ENCODE results near the gene DOCK2. TPM values are rescaled to one million over a fixed set of nuclear protein-coding genes. Genes with fewer than 3 reads are reported as not detected.
A peak's percentile ranks its signal among the peaks of the same experiment; 100 is the strongest.
"Not testable (repeated sequence)": the region's sequence is repeated elsewhere in the genome, so short reads cannot be mapped to it uniquely, and the experiment has no call there.

Gene DOCK2
- total RNA-seq, 2 experiments from 2014 or later: 318 to 320 TPM

GRCh38 chr5:169935762-169936161 is 298.7 kb downstream of the DOCK2 start:
- H3K27me3 Mint-ChIP-seq (ENCODE audit: low read depth): no peaks in the 10 kb centered on the region
- no peaks in the 10 kb centered on the region for H3K9me3 Mint-ChIP-seq (ENCODE audit: insufficient read depth)
- ChIA-PET CTCF (no interaction called here), POLR2A (interaction anchor here (0.7 kb wide), 1 partner anchor 9 kb away, joined by 3 read pairs; no protein-coding TSS in a partner anchor)
- ATAC-seq (no peak), DNase-seq (no peak)
- no peak overlapping the region for H3K4me3 Mint-ChIP-seq
- H3K36me3 Mint-ChIP-seq (ENCODE audit: low read depth): peaks cover 24% of the 10 kb centered on the region
- peaks cover 21% of the 10 kb centered on the region for H3K4me1 Mint-ChIP-seq (ENCODE audit: low read depth)
- peak overlapping the region; percentile 39 for H3K27ac Mint-ChIP-seq

- CTCF ChIA-PET: no interaction called here
- POLR2A ChIA-PET: no interaction called here
- H3K36me3 Mint-ChIP-seq (ENCODE audit: low read depth): peaks cover 23% of the 10 kb centered on the region
- ATAC-seq: no peak
- H3K9me3 Mint-ChIP-seq (ENCODE audit: insufficient read depth): no peaks in the 10 kb centered on the region
- H3K27me3 Mint-ChIP-seq (ENCODE audit: low read depth): no peaks in the 10 kb centered on the region
- H3K4me3 Mint-ChIP-seq: no peak overlapping the region
- no peak for DNase-seq
- peaks cover 21% of the 10 kb centered on the region for H3K4me1 Mint-ChIP-seq (ENCODE audit: low read depth)
- no peak overlapping the region for H3K27ac Mint-ChIP-seq
Observed at GRCh38 chr5:169938439-169938838, 301.4 kb downstream of the DOCK2 start.

GRCh38 chr5:169939731-169940130 is 302.7 kb downstream of the DOCK2 start:
- no peak for ATAC-seq
- H3K9me3 Mint-ChIP-seq (ENCODE audit: insufficient read depth): no peaks in the 10 kb centered on the region
- no peak for DNase-seq
- H3K36me3 Mint-ChIP-seq (ENCODE audit: low read depth): peaks cover 19% of the 10 kb centered on the region
- no peaks in the 10 kb centered on the region for H3K27me3 Mint-ChIP-seq (ENCODE audit: low read depth)
- ChIA-PET POLR2A (no interaction called here), CTCF (no interaction called here)
- H3K4me3 Mint-ChIP-seq: no peak overlapping the region
- H3K4me1 Mint-ChIP-seq (ENCODE audit: low read depth): peaks cover 20% of the 10 kb centered on the region
- no peak overlapping the region for H3K27ac Mint-ChIP-seq

- no peak overlapping the region for H3K4me3 Mint-ChIP-seq
- POLR2A ChIA-PET: no interaction called here
- no peaks in the 10 kb centered on the region for H3K27me3 Mint-ChIP-seq (ENCODE audit: low read depth)
- peaks cover 9% of the 10 kb centered on the region for H3K4me1 Mint-ChIP-seq (ENCODE audit: low read depth)
- no peak overlapping the region for H3K27ac Mint-ChIP-seq
- ATAC-seq (no peak), DNase-seq (no peak)
- no peaks in the 10 kb centered on the region for H3K9me3 Mint-ChIP-seq (ENCODE audit: insufficient read depth)
- CTCF ChIA-PET: no interaction called here
- H3K36me3 Mint-ChIP-seq (ENCODE audit: low read depth): peaks cover 5% of the 10 kb centered on the region
Observed at GRCh38 chr5:169941542-169941941, 304.5 kb downstream of the DOCK2 start.

GRCh38 chr5:169942181-169942580 is 305.1 kb downstream of the DOCK2 start:
- ATAC-seq (no peak), DNase-seq (no peak)
- Mint-ChIP-seq H3K27me3 (ENCODE audit: low read depth) (no peaks in the 10 kb centered on the region), H3K4me1 (ENCODE audit: low read depth) (peaks cover 8% of the 10 kb centered on the region), H3K9me3 (ENCODE audit: insufficient read depth) (no peaks in the 10 kb centered on the region), H3K4me3 (no peak overlapping the region), H3K36me3 (ENCODE audit: low read depth) (peaks cover 7% of the 10 kb centered on the region), H3K27ac (no peak overlapping the region)
- CTCF ChIA-PET: no interaction called here
- POLR2A ChIA-PET: no interaction called here

- CTCF ChIA-PET: no interaction called here
- DNase-seq (no peak), ATAC-seq (no peak)
- Mint-ChIP-seq H3K4me3 (no peak overlapping the region), H3K27me3 (ENCODE audit: low read depth) (no peaks in the 10 kb centered on the region), H3K4me1 (ENCODE audit: low read depth) (peaks cover 8% of the 10 kb centered on the region), H3K27ac (no peak overlapping the region), H3K36me3 (ENCODE audit: low read depth) (peaks cover 7% of the 10 kb centered on the region), H3K9me3 (ENCODE audit: insufficient read depth) (no peaks in the 10 kb centered on the region)
- POLR2A ChIA-PET: no interaction called here
Observed at GRCh38 chr5:169943026-169943425, 306.0 kb downstream of the DOCK2 start.

GRCh38 chr5:169944115-169944514 is 307.0 kb downstream of the DOCK2 start:
- ChIA-PET POLR2A (no interaction called here), CTCF (no interaction called here)
- Mint-ChIP-seq H3K36me3 (ENCODE audit: low read depth) (peaks cover 10% of the 10 kb centered on the region), H3K4me3 (no peak overlapping the region), H3K9me3 (ENCODE audit: insufficient read depth) (no peaks in the 10 kb centered on the region), H3K27ac (no peak overlapping the region), H3K27me3 (ENCODE audit: low read depth) (no peaks in the 10 kb centered on the region), H3K4me1 (ENCODE audit: low read depth) (peaks cover 8% of the 10 kb centered on the region)
- ATAC-seq (no peak), DNase-seq (no peak)

- POLR2A ChIA-PET: interaction anchor here (0.5 kb wide), 1 partner anchor 10 kb away, joined by 3 read pairs; no protein-coding TSS in a partner anchor
- DNase-seq (no peak), ATAC-seq (no peak)
- CTCF ChIA-PET: no interaction called here
- Mint-ChIP-seq H3K4me1 (ENCODE audit: low read depth) (peaks cover 8% of the 10 kb centered on the region), H3K36me3 (ENCODE audit: low read depth) (peaks cover 14% of the 10 kb centered on the region), H3K27ac (peak overlapping the region; percentile 0), H3K4me3 (no peak overlapping the region), H3K9me3 (ENCODE audit: insufficient read depth) (no peaks in the 10 kb centered on the region), H3K27me3 (ENCODE audit: low read depth) (no peaks in the 10 kb centered on the region)
Observed at GRCh38 chr5:169944922-169945680, 308.0 kb downstream of the DOCK2 start.

GRCh38 chr5:169945831-169946261 is 308.8 kb downstream of the DOCK2 start:
- no peaks in the 10 kb centered on the region for H3K27me3 Mint-ChIP-seq (ENCODE audit: low read depth)
- ATAC-seq (no peak), DNase-seq (no peak)
- peaks cover 8% of the 10 kb centered on the region for H3K4me1 Mint-ChIP-seq (ENCODE audit: low read depth)
- no peak overlapping the region for H3K27ac Mint-ChIP-seq
- H3K9me3 Mint-ChIP-seq (ENCODE audit: insufficient read depth): no peaks in the 10 kb centered on the region
- peaks cover 17% of the 10 kb centered on the region for H3K36me3 Mint-ChIP-seq (ENCODE audit: low read depth)
- ChIA-PET POLR2A (no interaction called here), CTCF (no interaction called here)
- H3K4me3 Mint-ChIP-seq: no peak overlapping the region

GRCh38 chr5:169946743-169947295 is 309.7 kb downstream of the DOCK2 start:
- DNase-seq (no peak), ATAC-seq (no peak)
- peaks cover 13% of the 10 kb centered on the region for H3K36me3 Mint-ChIP-seq (ENCODE audit: low read depth)
- H3K4me1 Mint-ChIP-seq (ENCODE audit: low read depth): peaks cover 8% of the 10 kb centered on the region
- POLR2A ChIA-PET: no interaction called here
- no peak overlapping the region for H3K4me3 Mint-ChIP-seq
- no peaks in the 10 kb centered on the region for H3K9me3 Mint-ChIP-seq (ENCODE audit: insufficient read depth)
- CTCF ChIA-PET: no interaction called here
- H3K27me3 Mint-ChIP-seq (ENCODE audit: low read depth): no peaks in the 10 kb centered on the region
- H3K27ac Mint-ChIP-seq: no peak overlapping the region

GRCh38 chr5:169950333-169950732 is 313.3 kb downstream of the DOCK2 start:
- Mint-ChIP-seq H3K9me3 (ENCODE audit: insufficient read depth) (no peaks in the 10 kb centered on the region), H3K4me1 (ENCODE audit: low read depth) (peaks cover 3% of the 10 kb centered on the region), H3K27me3 (ENCODE audit: low read depth) (no peaks in the 10 kb centered on the region), H3K36me3 (ENCODE audit: low read depth) (peaks cover 17% of the 10 kb centered on the region), H3K4me3 (no peak overlapping the region), H3K27ac (peak overlapping the region; percentile 21)
- ChIA-PET POLR2A (no interaction called here), CTCF (no interaction called here)
- DNase-seq: no peak
- ATAC-seq: no peak

- POLR2A ChIA-PET; H3K27me3 Mint-ChIP-seq (ENCODE audit: low read depth); ATAC-seq; H3K9me3 Mint-ChIP-seq (ENCODE audit: insufficient read depth); H3K4me3 Mint-ChIP-seq; DNase-seq; H3K27ac Mint-ChIP-seq; H3K4me1 Mint-ChIP-seq (ENCODE audit: low read depth); CTCF ChIA-PET: not testable (repeated sequence)
- H3K36me3 Mint-ChIP-seq (ENCODE audit: low read depth): peaks cover 15% of the 10 kb centered on the region
Observed at GRCh38 chr5:169953196-169953595, 316.1 kb downstream of the DOCK2 start.

- CTCF ChIA-PET: no interaction called here
- Mint-ChIP-seq H3K27ac (no peak overlapping the region), H3K4me3 (no peak overlapping the region), H3K4me1 (ENCODE audit: low read depth) (no peaks in the 10 kb centered on the region), H3K9me3 (ENCODE audit: insufficient read depth) (no peaks in the 10 kb centered on the region), H3K27me3 (ENCODE audit: low read depth) (no peaks in the 10 kb centered on the region), H3K36me3 (ENCODE audit: low read depth) (peaks cover 8% of the 10 kb centered on the region)
- POLR2A ChIA-PET: no interaction called here
- DNase-seq: no peak
- ATAC-seq: no peak
Observed at GRCh38 chr5:169954786-169955185, 317.7 kb downstream of the DOCK2 start.
